ENCODE measurements around the gene LRRN4.
A peak's percentile ranks its signal among the peaks of the same experiment; 100 is the strongest.
"Not testable (repeated sequence)": the region's sequence is repeated elsewhere in the genome, so short reads cannot be mapped to it uniquely, and the experiment has no call there.

The LRRN4 gene

DNA sequence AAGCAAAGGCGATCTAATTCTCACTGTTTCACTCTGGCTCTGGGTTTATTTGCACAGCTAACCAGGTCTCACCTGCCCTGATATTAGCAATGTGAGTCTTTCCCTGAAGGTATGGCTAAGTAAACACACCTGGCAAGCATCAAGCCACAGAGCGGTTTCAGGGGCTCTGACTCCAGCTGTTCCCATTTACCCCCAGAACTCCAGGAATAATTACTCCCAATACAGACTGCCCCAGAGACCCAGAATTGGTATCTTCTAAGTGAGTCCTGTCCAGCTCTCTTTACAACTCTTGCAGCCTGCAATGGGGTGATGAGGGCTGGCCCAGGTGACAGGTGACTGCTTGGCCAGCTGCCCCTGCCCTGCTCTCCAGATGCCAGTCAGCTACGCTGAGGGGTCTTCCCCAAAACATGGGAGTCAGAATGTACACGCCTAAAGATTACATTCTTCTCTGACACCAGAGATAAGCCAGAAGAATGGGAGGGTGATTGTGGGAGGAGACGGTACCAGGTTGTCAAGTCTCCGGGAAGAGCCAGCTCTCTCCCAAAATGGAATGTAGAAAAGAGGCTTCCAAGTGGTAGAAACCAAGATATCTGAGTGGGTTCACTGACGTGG, 4.9 kb upstream of the LRRN4 start:
- DNase-seq (ENCODE audit: low spot score), result no peak

- DNase-seq (ENCODE audit: low spot score), result no peak
Measured at GRCh38 chr20:6057691-6058090, 3.8 kb upstream of the LRRN4 start.

DNA sequence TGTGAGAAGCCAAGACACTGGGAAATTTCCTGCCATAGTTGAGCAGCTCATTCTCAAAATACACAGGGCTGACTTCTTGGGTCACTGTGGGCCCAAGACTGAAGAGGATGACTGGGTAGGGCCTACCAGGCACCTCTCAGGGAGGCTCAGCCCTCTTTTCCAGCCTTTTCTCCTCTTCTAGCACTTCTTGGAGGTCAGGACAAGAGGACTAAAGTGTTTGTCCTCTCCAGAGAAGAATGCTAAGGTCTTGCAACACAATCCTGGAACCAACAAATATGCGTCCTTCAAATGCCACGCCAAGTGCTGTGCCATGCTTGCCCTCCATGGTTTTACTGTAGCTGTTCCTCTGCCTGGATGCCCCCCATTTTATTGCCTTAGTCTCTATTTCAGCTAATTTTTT, 3.3 kb upstream of the LRRN4 start:
- no peak for DNase-seq (ENCODE audit: low spot score)

DNA sequence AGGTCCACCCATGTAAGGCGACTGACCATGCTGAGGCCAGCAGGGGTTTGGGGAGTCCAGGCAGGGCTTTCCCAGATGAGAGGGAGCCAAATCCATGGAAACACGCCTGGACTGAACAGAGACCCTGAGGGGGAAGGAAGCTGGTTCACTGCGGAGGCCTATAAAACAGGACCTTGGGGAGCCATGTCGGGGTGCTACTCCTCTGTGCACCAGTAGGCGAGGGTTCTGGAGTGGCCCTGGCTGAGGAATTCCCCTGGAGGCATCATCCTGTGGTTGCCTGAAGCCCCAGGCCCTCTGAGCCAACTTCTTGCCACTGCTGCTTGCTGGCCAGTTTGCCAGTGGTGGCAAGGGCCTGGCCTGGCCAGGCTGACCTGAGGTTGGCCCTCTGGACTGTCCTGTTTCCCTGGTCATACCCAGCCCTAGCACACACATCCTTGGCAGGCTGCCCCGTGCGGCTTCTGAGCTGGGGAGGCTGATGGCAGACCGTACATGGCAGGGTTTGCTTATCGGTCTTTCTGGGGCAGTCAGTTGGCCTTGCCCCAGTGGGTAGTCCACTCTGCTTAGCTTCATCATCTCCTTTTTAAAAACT, 2.2 kb upstream of the LRRN4 start:
- no peak for DNase-seq (ENCODE audit: low spot score)

DNA sequence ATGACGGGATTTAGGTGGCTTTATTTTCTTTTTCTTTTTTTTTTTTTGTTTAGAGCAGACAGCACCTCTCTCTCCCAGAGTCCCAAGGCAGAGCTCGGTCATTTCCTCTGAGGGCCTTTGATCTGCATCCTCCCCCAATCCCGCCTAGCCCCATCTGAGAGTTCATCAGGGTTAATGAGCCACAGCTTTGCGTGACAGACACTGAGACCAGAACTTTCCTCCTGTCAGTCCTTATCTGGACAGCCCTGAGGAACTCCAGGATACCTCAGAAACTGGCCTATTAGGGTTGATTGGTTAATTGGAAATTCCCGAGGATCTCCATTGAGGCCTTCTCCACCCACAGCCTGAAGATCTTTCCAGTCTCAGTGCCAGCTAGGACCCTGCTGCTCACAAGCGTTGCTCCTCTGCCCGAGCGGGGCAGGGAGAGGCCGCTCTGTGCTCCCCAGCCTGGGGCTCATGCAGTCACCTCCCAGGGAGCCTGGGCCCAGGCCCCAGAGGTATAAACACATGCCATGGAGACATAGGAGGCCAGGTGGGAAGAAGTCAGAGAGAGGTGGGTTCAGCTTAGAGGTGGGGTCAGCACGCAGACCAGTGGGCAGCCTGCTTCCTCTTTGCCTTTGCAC, 1.4 kb upstream of the LRRN4 start:
- no peak for DNase-seq (ENCODE audit: low spot score)

GRCh38 chr20:6054689-6055051, 810 bp upstream of the LRRN4 start:
- not testable (repeated sequence) for DNase-seq (ENCODE audit: low spot score)

DNA sequence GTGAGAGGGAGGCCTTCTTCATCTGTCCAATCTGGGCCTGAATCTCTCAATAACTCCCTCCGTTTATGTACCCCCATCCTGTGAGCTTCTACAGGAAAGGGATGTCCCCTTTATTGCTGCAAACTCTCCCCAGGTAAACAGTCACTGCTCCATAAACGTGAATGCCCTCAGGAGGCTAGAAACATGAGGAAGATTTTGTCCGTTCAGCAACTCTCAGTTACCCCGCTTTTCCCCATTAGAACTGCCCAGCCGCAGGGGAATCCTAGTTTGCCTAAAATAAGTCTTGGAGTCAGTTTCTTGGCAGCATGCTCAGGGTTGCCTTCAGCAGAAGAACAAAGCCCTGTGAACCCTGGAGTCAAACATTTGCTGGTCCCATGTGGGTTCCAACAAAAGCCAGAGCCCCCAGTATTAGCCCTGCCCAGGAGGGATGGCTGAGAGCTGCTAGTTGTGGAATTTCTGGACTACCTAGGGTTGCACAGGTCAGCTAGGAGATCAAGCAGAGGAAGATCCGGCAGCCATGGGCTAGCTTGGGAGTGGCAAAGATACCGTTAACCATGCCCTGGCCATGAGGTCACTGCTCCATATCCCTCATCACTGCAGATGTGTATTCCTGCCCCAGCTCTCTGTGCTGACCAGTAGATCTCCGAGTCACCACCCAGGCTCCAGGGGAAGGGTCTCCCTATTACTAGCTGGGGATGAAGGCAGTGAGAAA, 640 bp downstream of the LRRN4 start:
- no peak for DNase-seq (ENCODE audit: low spot score)

DNA sequence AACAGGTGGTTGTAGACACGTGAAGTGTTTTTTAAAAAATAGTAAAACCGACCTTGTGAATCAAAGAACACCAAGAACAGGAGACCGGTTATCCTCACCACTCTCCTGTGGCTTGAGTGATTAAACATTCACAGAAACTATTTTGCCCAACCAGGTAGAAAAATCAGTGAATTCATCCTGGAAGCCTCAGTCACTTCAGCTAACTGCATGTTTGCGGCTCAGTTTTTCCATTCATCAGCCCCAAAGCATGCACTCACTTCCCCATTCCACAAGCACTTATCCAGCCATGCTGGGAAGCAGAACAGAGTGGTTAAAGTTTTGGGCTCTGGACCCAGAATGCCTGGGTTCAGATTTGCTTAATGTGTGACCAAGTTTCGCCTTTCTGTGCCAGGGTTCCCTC, 2.4 kb downstream of the LRRN4 start:
- peak; percentile 79 for DNase-seq (ENCODE audit: low spot score)

GRCh38 chr20:6048391-6048790, 5.5 kb downstream of the LRRN4 start:
- no peak for DNase-seq (ENCODE audit: low spot score)

- no peak for DNase-seq (ENCODE audit: low spot score)
Measured at GRCh38 chr20:6046432-6046831, 7.4 kb downstream of the LRRN4 start.

DNA sequence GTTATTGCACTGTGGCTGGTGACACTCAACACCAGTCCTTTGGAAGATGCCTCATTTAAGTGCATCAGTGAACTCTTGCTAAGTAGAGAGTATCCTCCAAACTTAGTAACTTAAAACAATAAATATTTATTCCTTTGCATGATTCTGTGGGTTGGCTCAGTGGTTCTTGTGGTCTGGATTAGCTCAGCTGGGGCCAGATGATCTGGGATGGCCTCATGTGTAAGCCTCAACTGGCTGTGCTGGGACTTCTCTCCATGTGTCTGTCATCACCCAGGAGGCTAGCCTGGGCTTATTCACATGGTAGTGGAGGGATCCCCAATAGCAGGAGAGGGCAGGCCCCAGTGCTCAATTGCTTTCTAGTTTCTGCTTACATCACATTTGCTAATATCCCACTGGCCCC, 8.3 kb downstream of the LRRN4 start:
- peak; percentile 76 for DNase-seq (ENCODE audit: low spot score)

GRCh38 chr20:6044115-6044514, 9.7 kb downstream of the LRRN4 start:
- no peak for DNase-seq (ENCODE audit: low spot score)

GRCh38 chr20:6041808-6042265, 12.0 kb downstream of the LRRN4 start:
- no peak for DNase-seq (ENCODE audit: low spot score)

DNA sequence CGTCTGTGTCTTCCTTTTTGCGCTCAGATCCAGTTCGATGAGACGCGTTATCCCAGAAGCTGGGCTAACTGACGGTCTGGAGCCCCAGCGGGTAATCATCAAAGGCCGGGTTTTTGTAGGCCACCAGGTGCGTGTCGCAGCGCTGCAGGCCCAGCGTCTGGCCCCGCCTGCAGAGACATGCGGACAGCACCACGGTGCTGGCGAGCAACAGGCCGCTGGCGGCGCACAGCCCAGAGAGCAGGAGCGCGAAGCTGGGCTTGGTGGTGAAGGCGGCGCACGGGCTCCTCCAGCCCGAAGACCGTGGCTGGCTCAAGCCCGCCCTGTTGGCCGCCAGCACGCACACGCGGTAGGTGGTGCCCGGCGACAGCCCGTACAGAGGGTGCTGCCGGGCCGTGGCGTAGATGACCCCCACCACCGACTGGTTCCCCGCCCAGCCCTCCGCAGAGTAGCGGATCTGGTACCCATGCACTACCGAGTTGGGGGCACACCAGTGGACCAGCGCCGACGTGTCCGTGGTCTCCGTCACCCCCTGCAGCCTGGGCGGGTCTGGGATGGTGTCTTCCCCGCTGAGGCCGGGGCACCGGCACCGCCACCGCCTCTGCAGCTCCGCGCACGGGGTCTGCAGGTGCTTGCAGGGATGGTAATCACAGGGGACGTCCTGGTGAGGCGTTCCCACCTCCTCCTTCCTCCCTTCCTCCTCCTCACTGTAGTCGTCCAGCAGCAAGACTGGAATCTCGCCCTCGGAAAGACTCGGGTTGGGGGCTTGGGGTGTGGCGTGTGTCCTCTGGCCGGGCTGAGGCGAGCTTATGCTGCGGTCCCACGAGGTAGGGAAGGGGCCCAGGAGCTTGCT, 12.7 kb downstream of the LRRN4 start:
- no peak for DNase-seq (ENCODE audit: low spot score)

DNA sequence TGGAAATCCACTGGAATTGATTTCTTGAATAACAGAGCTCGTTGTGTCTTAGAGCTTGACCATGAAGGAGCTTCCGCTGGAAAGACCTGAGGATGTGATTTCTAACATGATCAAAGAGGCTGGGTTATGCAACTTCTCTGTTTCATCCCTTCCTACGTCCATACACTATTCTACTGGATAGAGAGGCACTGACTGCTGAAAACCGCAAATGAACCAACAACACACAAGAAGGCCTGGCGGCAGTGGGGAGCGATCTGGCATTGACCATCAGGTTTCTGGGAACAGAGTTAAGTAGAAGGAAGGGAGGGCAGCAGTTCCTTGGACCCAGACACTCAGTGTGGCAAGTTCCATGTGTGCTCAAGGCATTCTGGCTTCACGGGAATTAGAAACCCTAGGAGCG, 13.3 kb downstream of the LRRN4 start:
- DNase-seq (ENCODE audit: low spot score), result no peak

DNA sequence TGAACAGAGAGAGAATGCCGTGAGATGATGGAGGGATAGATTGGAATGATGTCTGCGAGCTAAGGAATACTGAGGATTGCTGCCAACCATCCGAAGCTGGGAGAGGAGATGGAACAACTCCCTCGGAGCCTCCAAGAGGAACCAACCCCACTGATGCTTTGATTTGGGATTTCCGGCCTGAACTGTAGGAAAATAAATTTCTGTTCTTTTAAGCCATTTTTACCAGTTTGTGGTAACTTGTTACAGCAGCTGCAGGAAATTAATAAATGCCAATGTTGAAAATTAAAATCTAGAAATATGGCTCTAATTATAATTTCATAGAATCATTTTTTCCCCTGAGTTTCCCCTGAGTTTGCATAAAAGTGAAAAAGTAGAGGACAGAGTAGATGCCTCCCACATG, 14.1 kb downstream of the LRRN4 start:
- no peak for DNase-seq (ENCODE audit: low spot score)

DNA sequence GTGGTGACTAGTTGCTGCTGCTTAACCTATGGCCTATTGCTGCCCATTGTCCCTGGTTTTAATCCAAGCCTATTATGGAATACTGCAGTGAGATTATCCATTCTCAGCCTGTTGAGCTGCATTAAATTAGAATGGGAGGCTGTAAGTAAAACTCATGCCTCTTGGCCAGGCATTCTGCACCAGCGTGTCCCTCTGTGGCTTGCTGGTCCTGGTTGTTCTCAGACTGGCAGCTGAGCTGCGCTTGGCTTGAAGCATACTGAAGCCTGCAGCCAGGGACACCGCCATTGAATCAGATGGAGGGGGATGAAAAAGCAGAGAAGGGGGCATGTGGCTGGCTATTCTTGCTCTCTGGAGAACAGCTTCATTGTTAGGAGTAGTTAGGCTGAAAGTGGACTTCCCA, 15.6 kb downstream of the LRRN4 start:
- DNase-seq (ENCODE audit: low spot score), result no peak

- no peak for DNase-seq (ENCODE audit: low spot score)
Measured at GRCh38 chr20:6037082-6037481, 16.8 kb downstream of the LRRN4 start.

DNA sequence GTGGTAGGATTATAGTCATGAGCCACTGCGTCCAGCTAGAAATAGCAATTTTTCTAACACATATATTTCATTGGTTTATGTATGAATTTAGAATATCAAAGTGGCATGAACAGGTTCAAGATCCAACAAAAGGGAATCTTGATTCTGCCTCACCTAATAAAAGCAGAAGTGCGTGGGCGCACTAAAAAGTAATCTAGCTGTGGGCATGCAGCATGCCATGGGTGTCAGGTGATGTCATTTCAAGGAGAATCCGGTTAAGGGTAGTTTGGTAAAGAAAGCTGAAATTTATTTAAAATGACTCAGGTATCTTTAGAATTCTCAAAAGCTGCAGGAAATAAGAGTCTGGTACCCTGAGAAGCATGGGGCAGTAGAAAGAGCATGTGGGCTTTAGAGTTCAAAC, 17.6 kb downstream of the LRRN4 start:
- no peak for DNase-seq (ENCODE audit: low spot score)

GRCh38 chr20:6034134-6034969, 19.5 kb downstream of the LRRN4 start:
- DNase-seq (ENCODE audit: low spot score), result no peak

DNA sequence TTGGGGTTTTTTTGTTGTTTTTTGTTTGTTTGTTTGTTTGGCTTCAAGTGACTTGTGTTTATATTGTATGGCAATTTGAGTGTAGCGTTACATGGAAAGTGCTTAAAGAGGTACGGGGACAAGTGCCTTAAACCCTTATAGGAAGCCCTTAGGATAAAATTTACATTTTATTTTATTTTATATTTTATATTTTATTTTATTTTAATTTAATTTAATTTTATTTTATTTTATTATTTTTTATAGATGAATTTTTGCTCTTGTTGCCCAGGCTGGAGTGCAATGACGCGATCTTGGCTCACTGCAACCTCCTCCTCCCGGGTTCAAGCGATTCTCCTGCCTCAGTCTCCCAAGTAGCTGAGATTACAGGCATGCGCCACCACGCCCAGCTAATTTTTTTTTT, 21.0 kb downstream of the LRRN4 start:
- DNase-seq (ENCODE audit: low spot score), result not testable (repeated sequence)
